ENCODE measurements around the gene ZNF217.
"Not testable (repeated sequence)": the region's sequence is repeated elsewhere in the genome, so short reads cannot be mapped to it uniquely, and the experiment has no call there.

ZNF217 gene

DNA sequence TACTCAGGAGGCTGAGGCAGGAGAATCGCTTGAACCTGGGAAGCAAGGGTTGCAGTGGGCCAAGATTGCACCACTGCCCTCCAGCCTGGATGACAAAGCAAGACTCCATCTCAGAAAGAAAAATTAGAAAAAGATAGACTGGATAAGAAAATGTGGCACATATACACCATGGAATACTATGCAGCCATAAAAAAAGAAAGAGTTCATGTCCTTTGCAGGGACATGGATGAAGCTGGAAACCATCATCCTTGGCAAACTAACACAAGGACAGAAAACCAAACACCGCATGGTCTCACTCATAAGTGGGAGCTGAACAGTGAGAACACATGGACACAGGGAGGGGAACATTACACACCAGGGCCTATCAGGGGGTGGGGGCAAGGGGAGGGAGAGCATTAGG lies 70.0 kb downstream of the ZNF217 start:
- DNase-seq = not testable (repeated sequence)

DNA sequence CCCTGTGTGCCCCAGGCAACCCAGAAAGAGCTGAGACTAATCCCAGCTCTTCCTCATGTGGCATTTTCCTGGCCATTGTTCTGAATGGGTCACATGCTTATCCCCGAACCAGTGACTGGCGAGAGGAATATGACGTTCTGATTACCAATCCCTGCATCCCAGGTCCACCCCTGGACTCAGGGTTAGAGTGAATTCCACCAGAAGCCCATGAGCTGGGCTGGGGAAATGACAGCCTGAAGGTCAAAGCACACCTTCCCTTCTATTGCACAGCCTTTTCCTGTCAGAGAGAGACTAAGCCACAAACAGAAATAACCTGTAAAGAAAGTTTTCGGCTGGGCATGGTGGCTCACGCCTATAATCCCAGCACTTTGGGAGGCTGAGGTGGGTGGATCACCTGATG lies 70.9 kb downstream of the ZNF217 start:
- DNase-seq = no peak

DNA sequence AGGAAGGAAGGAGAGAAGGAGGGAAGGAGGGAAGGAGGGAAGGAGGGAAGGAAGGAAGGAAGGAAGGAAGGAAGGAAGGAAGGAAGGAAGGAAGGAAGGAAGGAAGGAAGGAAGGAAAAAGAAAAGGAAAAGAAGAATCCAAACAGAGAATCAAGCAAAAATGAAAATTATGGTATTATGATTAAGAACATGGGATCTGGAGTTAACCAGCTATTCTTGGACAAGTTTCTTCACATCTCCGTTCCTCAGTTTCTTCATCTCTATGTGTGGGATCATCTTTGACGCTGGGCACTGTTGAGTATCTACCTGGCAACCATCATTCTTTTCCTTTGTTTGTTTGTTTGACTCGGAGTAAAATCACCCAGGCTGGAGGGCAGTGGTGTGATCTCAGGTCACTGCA lies 71.6 kb downstream of the ZNF217 start:
- DNase-seq = no peak

DNA sequence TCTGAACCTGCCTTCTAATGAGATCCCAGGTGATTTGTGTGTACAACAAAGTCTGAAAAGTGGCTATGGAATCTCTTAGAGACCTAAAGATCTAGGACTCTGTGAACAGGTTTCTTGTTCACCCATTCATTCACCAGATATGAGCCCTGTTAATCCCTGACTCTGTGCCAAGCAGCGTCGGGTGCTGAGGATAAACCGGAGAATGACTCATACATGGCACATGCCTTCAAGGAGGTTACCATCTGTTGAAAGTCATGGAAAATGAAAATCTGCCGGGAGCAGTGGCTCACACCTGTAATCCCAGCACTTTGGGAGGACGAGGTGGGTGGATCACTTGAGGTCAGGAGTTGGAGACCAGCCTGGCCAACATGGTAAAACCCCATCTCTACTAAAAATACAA lies 72.2 kb downstream of the ZNF217 start:
- peak; percentile 32 for DNase-seq

DNA sequence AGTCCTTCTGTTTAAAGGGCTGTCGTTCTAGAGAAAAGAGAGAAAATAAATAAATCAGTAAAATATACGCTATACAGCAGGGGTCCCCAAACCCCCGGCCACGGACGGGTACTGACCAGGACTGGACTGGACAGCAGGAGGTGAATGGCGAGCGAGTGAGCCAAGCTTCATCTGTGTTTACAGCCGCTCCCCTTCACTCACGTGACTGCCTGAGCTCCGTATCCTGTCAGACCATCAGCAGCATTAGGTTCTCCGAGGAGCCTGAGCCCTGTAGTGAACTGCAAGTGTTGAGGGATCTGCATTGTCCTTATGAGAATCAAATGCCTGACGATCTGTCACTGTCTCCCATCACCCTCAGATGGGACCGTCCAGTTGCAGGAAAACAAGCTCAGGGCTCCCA lies 76.5 kb downstream of the ZNF217 start:
- peak; percentile 11 for DNase-seq

Measured in fibroblast of skin of back (primary cell).